Stimulated activated naive B cell treated with anti-CD40 and anti-IgM and Interleukin-4, amounts not matched to agents 10 μg/mL and 1 μg/mL and 100 μg/mL, for 72 hours (primary cell): ENCODE measurements around the gene GUCY1A1.
"Not testable (repeated sequence)": the region's sequence is repeated elsewhere in the genome, so short reads cannot be mapped to it uniquely, and the experiment has no call there.

Source experiments
- ATAC-seq, 2 donors: fragments of 150-1000 bp; cut with Tn5 transposase; replicated peaks; 2 replicates each; pipeline ENCODE4 v1.10.0; 2021; ENCODE audit warnings: moderate library complexity in 1 of 2
- DNase-seq: peaks from one replicate; pipeline ENCODE4 v3.0.0; 2021
- H3K27ac Mint-ChIP-seq: one replicate; pipeline ENCODE4 v1.8.0; 2022; ENCODE audit warnings: mild to moderate bottlenecking, mixed read lengths
- H3K27me3 Mint-ChIP-seq, 2 donors: one replicate each; pipeline ENCODE4 v1.8.0; 2022; ENCODE audit warnings: mixed read lengths in 2 of 2
- H3K36me3 Mint-ChIP-seq, 2 donors: one replicate each; pipeline ENCODE4 v1.8.0; 2022; ENCODE audit warnings: mixed read lengths in 2 of 2, mild to moderate bottlenecking in 1 of 2
- H3K4me1 Mint-ChIP-seq, 2 donors: one replicate each; pipeline ENCODE4 v1.8.0; 2022; ENCODE audit warnings: mixed read lengths in 2 of 2, mild to moderate bottlenecking in 1 of 2
- H3K4me3 Mint-ChIP-seq, 2 donors: one replicate each; pipeline ENCODE4 v1.8.0; 2022; ENCODE audit warnings: mild to moderate bottlenecking in 2 of 2, mixed read lengths in 2 of 2, moderate library complexity in 1 of 2
- H3K9me3 Mint-ChIP-seq, 2 donors: one replicate each; pipeline ENCODE4 v1.8.0; 2022; ENCODE audit warnings: mixed read lengths in 2 of 2, mild to moderate bottlenecking in 1 of 2

Gene GUCY1A1

DNA sequence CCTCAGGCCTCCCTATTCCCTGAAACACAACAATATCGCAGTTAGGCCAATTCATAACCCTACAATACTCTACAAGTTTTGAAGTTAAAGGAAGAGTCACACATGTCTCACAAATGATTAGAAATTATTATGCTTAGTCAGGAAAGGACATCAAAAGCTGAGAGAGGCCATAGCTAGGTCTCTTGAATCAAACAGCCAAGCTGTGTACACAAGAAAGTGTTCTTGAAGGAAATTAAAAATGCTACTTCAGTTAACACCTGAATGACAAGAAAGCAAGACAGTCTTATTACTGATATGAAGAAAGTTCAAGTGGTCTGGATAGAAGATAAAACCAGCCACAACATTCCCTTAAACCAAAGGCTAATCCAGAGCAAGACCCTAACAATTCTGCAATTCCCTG lies 23.6 kb upstream of the GUCY1A1 start:
- no peak overlapping the region for H3K27ac Mint-ChIP-seq
- no peak for DNase-seq
- H3K36me3 Mint-ChIP-seq, result no peaks in the 10 kb centered on the region
- no peak overlapping the region for H3K4me3 Mint-ChIP-seq
- no peaks in the 10 kb centered on the region for H3K9me3 Mint-ChIP-seq
- peaks cover 4 to 12% of the 10 kb centered on the region in 2 donors for H3K4me1 Mint-ChIP-seq
- H3K27me3 Mint-ChIP-seq, result no peaks in the 10 kb centered on the region
- ATAC-seq, result no peak

DNA sequence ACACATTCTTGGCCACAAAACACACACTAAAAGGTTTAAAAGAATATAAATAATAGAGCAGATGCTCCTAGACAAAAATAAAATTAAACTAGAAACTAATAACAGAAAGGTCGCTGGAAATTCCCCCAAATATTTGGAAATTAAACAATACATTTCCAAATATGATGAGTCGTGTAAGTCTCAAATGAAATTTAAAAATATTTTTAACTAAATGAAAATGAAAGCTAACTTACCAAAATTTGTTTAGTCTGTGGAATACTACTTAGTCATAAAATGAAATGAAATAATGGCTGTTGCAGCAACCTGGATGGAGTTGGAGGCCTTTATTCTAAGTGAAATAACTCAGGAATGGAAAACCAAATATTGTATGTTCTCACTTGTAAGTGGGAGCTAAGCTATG lies 20.6 kb upstream of the GUCY1A1 start:
- DNase-seq (no peak), ATAC-seq (no peak)
- Mint-ChIP-seq H3K9me3 (no peaks in the 10 kb centered on the region), H3K4me1 (no peaks in the 10 kb centered on the region), H3K4me3 (no peak overlapping the region), H3K36me3 (no peaks in the 10 kb centered on the region), H3K27me3 (no peaks in the 10 kb centered on the region), H3K27ac (no peak overlapping the region)

DNA sequence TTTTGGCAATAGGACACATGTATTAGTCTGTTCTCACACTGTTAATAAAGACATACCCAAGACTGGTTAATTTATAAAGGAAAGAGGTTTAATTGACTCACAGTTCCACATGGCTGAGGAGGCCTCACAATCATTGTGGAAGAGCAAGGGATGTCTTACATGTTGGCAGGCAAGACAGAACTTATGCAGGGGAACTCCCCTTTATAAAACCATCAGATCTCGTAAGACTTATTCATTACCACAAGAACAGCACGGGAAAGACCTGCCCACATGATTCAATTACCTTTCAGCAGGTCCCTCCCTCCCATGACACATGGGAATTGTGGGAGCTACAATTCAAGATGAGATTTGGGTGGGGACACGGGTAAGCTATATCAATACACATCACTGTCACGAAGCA lies 15.9 kb upstream of the GUCY1A1 start:
- not testable (repeated sequence) for H3K4me1 Mint-ChIP-seq, H3K27ac Mint-ChIP-seq, H3K4me3 Mint-ChIP-seq, H3K9me3 Mint-ChIP-seq, ATAC-seq, H3K36me3 Mint-ChIP-seq, H3K27me3 Mint-ChIP-seq, DNase-seq

DNA sequence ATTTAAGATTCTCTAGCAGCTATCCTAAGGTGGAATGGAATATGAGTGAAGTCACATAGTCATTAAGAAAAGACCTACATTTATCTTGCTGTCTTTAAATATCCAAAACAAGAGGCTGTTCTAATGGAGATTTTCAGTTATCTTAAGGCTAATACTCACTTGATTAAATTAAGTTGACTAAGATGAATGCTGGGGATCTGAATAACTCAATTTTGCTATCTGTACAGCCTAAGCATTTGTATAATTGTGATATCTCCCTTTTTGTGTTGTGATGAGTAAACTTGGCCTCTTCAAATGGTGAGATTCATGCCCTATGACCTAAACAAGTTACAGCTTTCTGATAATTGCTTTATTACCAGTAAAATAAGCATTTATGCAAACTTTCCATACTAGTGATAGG lies 13.6 kb upstream of the GUCY1A1 start:
- ATAC-seq (no peak), DNase-seq (no peak)
- H3K9me3 Mint-ChIP-seq, result peaks cover 0 to 1% of the 10 kb centered on the region in 2 donors
- H3K4me1 Mint-ChIP-seq, result no peaks in the 10 kb centered on the region
- H3K4me3 Mint-ChIP-seq, result no peak overlapping the region
- H3K27ac Mint-ChIP-seq, result no peak overlapping the region
- no peaks in the 10 kb centered on the region for H3K36me3 Mint-ChIP-seq
- H3K27me3 Mint-ChIP-seq, result no peaks in the 10 kb centered on the region

DNA sequence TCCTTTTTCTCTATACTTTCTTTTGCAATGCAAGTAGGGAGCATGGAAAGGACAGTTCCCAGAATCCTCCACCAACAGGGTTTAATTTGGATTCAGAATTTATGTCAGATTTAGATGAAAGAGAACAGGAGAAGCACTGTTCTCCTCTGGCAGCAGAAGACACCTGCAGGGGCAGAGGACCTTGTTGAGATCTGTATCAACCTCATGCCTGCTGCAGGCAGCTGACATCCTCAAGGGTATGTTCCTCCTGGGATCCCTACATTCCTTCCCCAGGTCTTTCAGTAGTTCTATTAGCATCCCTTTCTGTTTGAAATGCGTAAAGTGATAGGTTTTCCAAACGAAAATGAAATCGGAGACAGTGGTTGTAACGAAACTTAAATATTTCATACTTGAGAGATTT lies 10.6 kb upstream of the GUCY1A1 start:
- Mint-ChIP-seq H3K4me1 (no peaks in the 10 kb centered on the region), H3K27me3 (peaks cover 0 to 3% of the 10 kb centered on the region in 2 donors), H3K27ac (no peak overlapping the region), H3K36me3 (no peaks in the 10 kb centered on the region), H3K9me3 (peaks cover 0 to 3% of the 10 kb centered on the region in 2 donors), H3K4me3 (no peak overlapping the region)
- DNase-seq, result no peak
- ATAC-seq, result no peak

DNA sequence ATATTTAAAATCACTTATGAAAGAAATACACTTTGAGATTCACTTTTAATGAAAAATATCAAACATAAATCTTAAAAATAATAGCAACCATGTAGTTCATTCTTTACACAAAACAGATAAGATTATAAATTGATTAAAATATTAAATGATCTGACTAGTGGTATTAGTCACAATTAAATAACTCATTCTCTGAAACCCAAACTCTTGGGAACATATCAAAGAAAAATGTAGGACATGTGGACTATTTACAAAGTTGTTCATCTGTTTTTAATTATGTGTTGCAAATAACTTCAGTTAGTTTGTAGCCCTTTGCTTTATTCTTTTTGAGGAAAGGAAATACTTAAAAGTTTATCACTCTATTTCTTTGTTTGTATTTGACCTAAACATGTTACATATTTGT lies 9.5 kb upstream of the GUCY1A1 start:
- peaks cover 0 to 3% of the 10 kb centered on the region in 2 donors for H3K9me3 Mint-ChIP-seq
- H3K36me3 Mint-ChIP-seq, result no peaks in the 10 kb centered on the region
- no peak for DNase-seq
- no peak overlapping the region for H3K4me3 Mint-ChIP-seq
- ATAC-seq, result no peak
- H3K4me1 Mint-ChIP-seq, result no peaks in the 10 kb centered on the region
- no peak overlapping the region for H3K27ac Mint-ChIP-seq
- H3K27me3 Mint-ChIP-seq, result peaks cover 0 to 3% of the 10 kb centered on the region in 2 donors

DNA sequence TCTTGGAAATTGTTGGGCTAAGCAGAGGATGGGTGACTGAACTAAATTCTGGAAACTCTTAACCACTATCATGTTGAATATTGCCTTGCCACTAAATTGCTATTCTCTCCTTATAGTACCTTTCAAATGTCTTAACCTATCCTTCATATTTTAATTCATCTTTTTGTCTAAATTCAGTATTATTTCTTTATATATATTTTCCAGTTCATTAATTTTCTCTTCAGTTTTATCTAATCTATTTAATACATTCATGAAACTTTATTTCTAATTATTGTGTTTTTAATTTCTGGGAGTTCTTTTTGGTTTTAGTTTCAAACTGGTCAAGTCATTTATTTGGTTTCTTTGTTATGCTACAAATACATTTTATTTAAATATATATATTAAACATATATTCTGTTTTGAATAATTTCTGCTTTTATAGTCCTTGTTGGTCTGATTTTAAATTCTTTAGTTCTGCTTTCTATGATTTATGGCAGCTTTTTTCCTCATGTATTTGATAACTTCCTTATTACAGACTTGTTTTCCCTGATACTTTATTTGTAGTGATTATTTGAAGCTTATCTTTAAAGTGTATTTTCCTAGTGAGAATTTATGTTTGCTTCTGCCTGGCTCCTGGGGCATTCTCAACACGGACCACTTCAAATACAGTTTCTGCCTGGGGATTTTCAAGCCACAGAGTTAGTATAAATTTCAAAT lies 8.5 kb upstream of the GUCY1A1 start:
- peaks cover 0 to 5% of the 10 kb centered on the region in 2 donors for H3K9me3 Mint-ChIP-seq
- no peaks in the 10 kb centered on the region for H3K4me1 Mint-ChIP-seq
- no peak overlapping the region for H3K27ac Mint-ChIP-seq
- H3K4me3 Mint-ChIP-seq, result no peak overlapping the region
- DNase-seq (no peak), ATAC-seq (no peak)
- H3K36me3 Mint-ChIP-seq, result no peaks in the 10 kb centered on the region
- peaks cover 0 to 3% of the 10 kb centered on the region in 2 donors for H3K27me3 Mint-ChIP-seq

DNA sequence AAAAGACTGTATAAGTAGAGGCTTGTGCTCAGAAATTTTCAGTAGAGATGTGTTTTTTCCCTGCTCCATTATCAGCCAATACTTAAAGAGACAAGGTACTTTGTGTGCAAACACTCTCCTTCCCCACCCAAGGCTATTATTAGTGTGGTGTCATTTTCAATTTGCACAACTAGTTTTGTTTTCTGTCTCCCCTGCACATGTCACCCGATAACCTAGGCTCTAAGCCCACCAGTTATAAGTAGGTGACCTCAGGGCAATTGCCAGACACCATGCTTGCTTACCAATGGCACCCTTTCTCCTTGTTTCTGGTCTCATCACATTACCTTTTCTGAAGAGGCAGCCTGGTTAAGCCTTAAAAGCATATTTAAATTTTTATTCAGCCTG lies 8.0 kb upstream of the GUCY1A1 start:
- H3K9me3 Mint-ChIP-seq, result peaks cover 0 to 5% of the 10 kb centered on the region in 2 donors
- H3K36me3 Mint-ChIP-seq, result no peaks in the 10 kb centered on the region
- peaks cover 0 to 3% of the 10 kb centered on the region in 2 donors for H3K27me3 Mint-ChIP-seq
- no peaks in the 10 kb centered on the region for H3K4me1 Mint-ChIP-seq
- H3K27ac Mint-ChIP-seq, result no peak overlapping the region
- no peak for ATAC-seq
- H3K4me3 Mint-ChIP-seq, result no peak overlapping the region
- no peak for DNase-seq

DNA sequence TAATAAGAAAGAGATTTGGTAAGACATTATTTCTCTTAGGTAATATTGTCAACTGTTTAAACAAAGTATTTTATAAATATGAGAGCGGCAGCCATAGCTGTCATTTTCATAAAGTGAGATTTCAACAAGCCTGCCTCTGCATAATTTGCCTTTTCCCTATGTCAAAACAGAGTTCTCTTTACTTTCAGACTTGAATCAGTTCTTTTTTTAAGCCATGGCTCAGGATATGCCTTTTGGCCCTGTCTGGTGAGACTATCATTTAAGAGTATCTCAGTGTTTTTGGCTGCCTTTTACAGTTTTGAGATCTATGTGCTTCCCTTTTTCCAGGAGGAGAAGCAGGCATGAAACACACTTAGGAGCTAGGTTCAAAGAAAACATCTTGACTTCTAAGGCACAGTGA lies 7.5 kb upstream of the GUCY1A1 start:
- Mint-ChIP-seq H3K4me1 (no peaks in the 10 kb centered on the region), H3K27me3 (peaks cover 0 to 3% of the 10 kb centered on the region in 2 donors), H3K36me3 (no peaks in the 10 kb centered on the region), H3K4me3 (no peak overlapping the region), H3K9me3 (peaks cover 0 to 5% of the 10 kb centered on the region in 2 donors), H3K27ac (no peak overlapping the region)
- DNase-seq, result no peak
- ATAC-seq, result no peak

DNA sequence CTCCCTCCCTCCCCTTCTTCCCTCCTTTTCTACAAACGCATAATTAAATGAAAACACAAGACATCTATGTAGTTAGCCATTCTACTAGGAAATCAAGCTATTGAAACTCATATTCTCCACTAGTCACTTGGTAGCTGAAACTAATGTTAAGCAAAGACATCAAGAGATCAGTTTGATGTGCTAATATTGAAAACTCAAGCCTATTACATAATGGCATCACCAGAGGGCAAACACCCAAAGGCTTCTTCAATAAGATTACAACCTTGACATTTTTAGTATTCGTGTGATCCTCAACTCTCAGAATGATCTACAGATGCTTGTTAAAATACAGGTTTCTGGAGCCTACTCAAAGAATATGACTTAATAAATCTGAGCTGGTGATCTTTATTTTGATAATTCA lies 6.2 kb upstream of the GUCY1A1 start:
- peaks cover 0 to 5% of the 10 kb centered on the region in 2 donors for H3K9me3 Mint-ChIP-seq
- DNase-seq (no peak), ATAC-seq (no peak)
- H3K27me3 Mint-ChIP-seq, result peaks cover 3% of the 10 kb centered on the region in 2 donors
- no peak overlapping the region for H3K4me3 Mint-ChIP-seq
- no peaks in the 10 kb centered on the region for H3K4me1 Mint-ChIP-seq
- no peaks in the 10 kb centered on the region for H3K36me3 Mint-ChIP-seq
- no peak overlapping the region for H3K27ac Mint-ChIP-seq

DNA sequence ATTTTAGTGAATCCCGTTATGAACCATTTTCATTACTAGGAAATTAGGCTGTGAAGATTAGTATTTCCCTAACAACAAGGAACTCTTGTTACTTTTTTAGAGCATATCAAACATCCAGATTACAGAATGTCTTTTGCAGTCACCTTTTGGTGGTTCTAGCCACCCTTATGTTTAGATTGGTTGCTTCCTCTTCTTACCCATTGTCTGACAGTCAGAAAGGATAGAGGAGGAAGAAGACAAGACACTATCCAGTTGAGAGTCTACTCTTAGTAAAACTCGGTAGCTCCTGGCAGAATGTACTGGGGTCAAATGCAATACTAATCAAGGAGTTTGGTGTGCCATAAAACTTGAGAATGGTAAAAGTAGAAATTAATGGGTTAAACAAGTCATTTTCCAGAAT lies 1.6 kb upstream of the GUCY1A1 start:
- ATAC-seq (no peak), DNase-seq (no peak)
- Mint-ChIP-seq H3K27ac (no peak overlapping the region), H3K4me1 (peaks cover 9 to 26% of the 10 kb centered on the region in 2 donors), H3K27me3 (peaks cover 24 to 26% of the 10 kb centered on the region in 2 donors), H3K4me3 (no peak overlapping the region), H3K36me3 (no peaks in the 10 kb centered on the region), H3K9me3 (peaks cover 0 to 2% of the 10 kb centered on the region in 2 donors)

DNA sequence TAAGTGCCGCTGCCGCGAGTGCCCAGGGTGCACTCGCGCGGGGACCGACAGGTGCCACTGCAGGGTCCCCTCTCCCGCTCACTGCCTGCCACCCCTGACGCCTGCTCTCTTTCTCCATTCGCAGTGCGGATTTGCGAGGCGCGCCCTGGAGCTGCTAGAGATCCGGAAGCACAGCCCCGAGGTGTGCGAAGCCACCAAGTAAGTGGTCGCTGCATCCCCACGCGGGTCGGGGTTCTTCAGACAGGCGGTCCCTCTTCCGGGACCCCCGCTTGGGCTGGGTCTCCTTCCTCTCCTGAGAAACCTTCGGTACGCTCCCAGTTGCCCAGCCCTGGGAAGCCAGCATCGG lies 547 bp downstream of the GUCY1A1 start:
- Mint-ChIP-seq H3K9me3 (peaks cover 0 to 2% of the 10 kb centered on the region in 2 donors), H3K4me1 (peaks cover 9 to 26% of the 10 kb centered on the region in 2 donors), H3K4me3 (peak overlapping the region; percentile 84 to 93), H3K27ac (peak overlapping the region; percentile 82), H3K36me3 (no peaks in the 10 kb centered on the region), H3K27me3 (peaks cover 38 to 39% of the 10 kb centered on the region in 2 donors)
- ATAC-seq, result peak; percentile 61 to 70
- peak; percentile 14 for DNase-seq

DNA sequence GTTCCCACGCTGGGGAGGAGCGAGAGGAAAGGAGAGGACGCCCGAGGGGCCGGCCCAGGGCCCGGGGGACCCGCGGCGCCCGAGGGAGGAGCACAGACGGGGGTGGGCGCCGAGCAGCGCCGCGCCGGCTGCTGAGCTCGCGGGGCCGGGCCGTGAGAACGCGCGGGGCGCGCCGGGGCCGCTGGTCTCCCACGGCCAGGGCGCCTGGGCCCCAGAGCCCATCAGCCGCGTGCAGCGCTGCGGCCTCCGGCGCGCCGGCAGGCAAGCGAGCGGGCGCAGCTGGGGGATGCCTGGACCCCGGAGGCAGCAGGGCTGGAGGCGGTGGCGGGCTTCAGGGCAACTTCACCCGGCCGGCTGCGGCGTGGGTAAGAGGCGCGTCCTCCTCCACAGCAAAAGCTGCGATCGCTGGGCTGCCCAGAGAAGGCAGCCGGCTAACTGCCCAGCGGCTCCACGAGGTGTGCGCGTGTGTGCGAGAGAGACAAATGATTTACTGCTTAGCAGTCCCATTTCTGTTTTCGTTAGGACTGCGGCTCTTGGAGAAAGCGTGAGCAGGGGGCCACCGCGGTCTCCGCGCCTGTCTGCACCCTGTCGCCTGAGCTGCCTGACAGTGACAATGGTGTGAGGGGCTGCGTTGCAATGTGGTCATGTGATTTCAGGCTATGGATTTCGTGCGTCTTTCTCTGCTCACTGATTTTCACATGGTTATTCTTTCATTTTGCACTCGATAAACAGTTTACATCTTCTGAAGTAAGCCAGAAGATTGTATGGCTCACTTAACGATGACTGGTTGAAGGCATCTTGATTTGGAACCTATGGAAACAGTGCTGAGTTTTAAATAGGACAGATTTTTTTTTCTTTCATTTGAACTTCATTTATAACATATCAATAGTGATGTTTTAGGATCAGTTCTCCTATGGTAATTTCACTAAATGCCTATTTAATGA lies 1.2 kb downstream of the GUCY1A1 start:
- Mint-ChIP-seq H3K27me3 (peaks cover 38 to 39% of the 10 kb centered on the region in 2 donors), H3K27ac (no peak overlapping the region), H3K4me3 (peak overlapping the region; percentile 84 to 93), H3K36me3 (no peaks in the 10 kb centered on the region), H3K4me1 (peaks cover 9 to 26% of the 10 kb centered on the region in 2 donors), H3K9me3 (no peaks in the 10 kb centered on the region)
- peak; percentile 66 to 67 for ATAC-seq
- peak; percentile 9 for DNase-seq

DNA sequence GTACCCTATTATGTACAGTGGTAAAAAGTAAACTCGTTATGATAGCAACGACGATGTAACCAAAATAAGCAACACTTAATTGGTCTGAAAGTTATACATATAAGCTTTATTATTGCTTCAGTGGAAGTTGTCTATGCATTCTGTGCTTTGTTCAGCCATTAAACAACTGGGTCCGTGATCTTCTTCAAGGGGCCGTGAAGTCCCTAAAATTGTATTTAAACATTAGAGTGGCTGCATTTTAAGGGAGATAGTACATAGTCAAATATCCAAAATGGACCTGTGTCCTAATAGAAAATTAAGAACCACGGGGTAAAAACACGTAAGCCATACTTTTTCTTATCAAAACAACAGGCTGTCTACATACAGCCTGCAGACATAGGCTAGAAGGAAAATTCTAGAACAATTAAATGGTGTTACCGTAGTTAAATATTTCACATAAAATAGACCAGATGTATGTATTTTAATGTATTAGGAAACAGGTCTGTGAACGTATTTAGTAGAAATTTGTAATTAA lies 2.1 kb downstream of the GUCY1A1 start:
- H3K27me3 Mint-ChIP-seq, result peaks cover 38 to 39% of the 10 kb centered on the region in 2 donors
- H3K4me3 Mint-ChIP-seq, result peak overlapping the region; percentile 84 to 93
- DNase-seq (no peak), ATAC-seq (no peak)
- H3K9me3 Mint-ChIP-seq, result no peaks in the 10 kb centered on the region
- no peaks in the 10 kb centered on the region for H3K36me3 Mint-ChIP-seq
- H3K4me1 Mint-ChIP-seq, result peaks cover 9 to 26% of the 10 kb centered on the region in 2 donors
- no peak overlapping the region for H3K27ac Mint-ChIP-seq

DNA sequence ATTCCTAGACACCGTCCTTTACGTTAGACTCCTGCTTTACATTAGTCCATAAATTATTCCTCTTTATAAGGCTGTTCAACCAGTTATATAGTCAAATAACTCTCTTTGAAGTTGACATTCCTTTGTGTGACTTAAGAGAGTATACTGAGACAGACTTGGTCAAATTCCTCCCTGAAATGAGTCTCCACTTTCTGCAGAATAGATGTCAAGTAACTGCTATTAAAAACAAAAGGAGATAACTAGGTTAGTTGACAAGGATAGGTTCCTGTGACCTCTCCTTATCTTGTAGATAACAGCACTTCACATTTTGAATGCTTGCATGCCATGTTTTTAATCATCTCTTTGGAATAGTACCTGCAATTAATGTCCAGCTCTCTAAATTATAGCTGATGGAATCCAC lies 5.7 kb downstream of the GUCY1A1 start:
- Mint-ChIP-seq H3K36me3 (no peaks in the 10 kb centered on the region), H3K4me1 (peaks cover 16 to 26% of the 10 kb centered on the region in 2 donors), H3K27me3 (peaks cover 16 to 24% of the 10 kb centered on the region in 2 donors), H3K27ac (no peak overlapping the region), H3K4me3 (no peak overlapping the region), H3K9me3 (no peaks in the 10 kb centered on the region)
- no peak for ATAC-seq
- no peak for DNase-seq
